HepG2 (cell line): Measurements from ENCODE around the gene AK2. TPM values are rescaled to one million over a fixed set of nuclear protein-coding genes. Genes with fewer than 3 reads are reported as not detected.

Experiments
- ATAC-seq: fragments of 200-7000 bp; cut with Tn5 transposase; 3 replicates; pipeline ENCODE4 v1.9.1; 2020; ENCODE audit warnings: mild to moderate bottlenecking, moderate library complexity
- BruUV-seq: library from RNA; stranded (reverse); fragments of 400-500 nt; replicated peaks from 2 replicates; lab custom pipeline; 2021; lab: Mats Ljungman, UMichigan
- CTCF ChIA-PET: fragments of 300-600 bp; formaldehyde crosslinking; extraction: SDS; loops from one replicate; lab custom pipeline; 2021; ENCODE audit warnings: low total read pairs, inconsistent platforms, low intra/inter-chr PET ratio; lab: Yijun Ruan, JAX
- POLR2A ChIA-PET: fragments of 350-600 bp; sonication (Branson Sonifier 250); formaldehyde crosslinking; loops from one replicate; lab custom pipeline; 2020; ENCODE audit warnings: antibody characterized with exemption, inconsistent platforms; lab: Yijun Ruan, JAX
- DNase-seq: peaks from one replicate; pipeline ENCODE4 v3.0.0-alpha.2; 2015; ENCODE audit warnings: low spot score
- FAIRE-seq: peaks from 3 replicates; lab custom pipeline; 2011; peaks lifted over from hg19 to GRCh38; lab: Jason Lieb, UNC
- H2AFZ ChIP-seq: one replicate; pipeline ENCODE4 v1.6.1; 2011; ENCODE audit warnings: low read length, inconsistent platforms
- H3K27ac ChIP-seq: fragments of 300-600 bp; 3 replicates; pipeline ENCODE4 v1.8.0; 2011; ENCODE audit warnings: mixed run types, mild to moderate bottlenecking, mixed read lengths, low read length, inconsistent platforms; ENCODE audit not compliant: insufficient read depth; ENCODE audit errors: extremely low read length
- H3K27me3 ChIP-seq, 2 experiments: fragments of 200-600 bp in 1 of 2; 2 replicates in 1 of 2; 3 replicates in 1 of 2; pipeline versions ENCODE4 v1.6.0 to v1.8.0; 2011; ENCODE audit warnings: low read length in 2 of 2, mild to moderate bottlenecking in 2 of 2, moderate library complexity in 2 of 2, inconsistent platforms in 1 of 2; ENCODE audit not compliant: insufficient read depth in 2 of 2, control insufficient read depth in 1 of 2
- H3K36me3 ChIP-seq, 2 experiments: fragments of 200-600 bp in 1 of 2; replicated peaks in 1 of 2; 2 replicates in 1 of 2; 3 replicates in 1 of 2; pipeline versions ENCODE4 v1.5.1 to v1.8.0; 2011; ENCODE audit warnings: low read length in 2 of 2, inconsistent platforms in 1 of 2; ENCODE audit not compliant: insufficient read depth in 2 of 2, control insufficient read depth in 1 of 2
- H3K4me1 ChIP-seq: 2 replicates; pipeline ENCODE4 v1.5.1; 2012; ENCODE audit warnings: low read length, inconsistent platforms; ENCODE audit not compliant: insufficient read depth
- H3K4me2 ChIP-seq: 2 replicates; pipeline ENCODE4 v1.6.0; 2011; ENCODE audit warnings: low read depth, low read length, inconsistent platforms
- H3K4me3 ChIP-seq, 3 experiments: fragments of 200-600 bp in 1 of 3; sonication (generic), shearing (Covaris generic) in 1 of 3; replicated peaks in 1 of 3; 2 replicates each; pipeline ENCODE4 v1.5.1; 2011 to 2016; ENCODE audit warnings: low read length in 3 of 3, inconsistent platforms in 2 of 3, low read depth in 2 of 3, mild to moderate bottlenecking in 2 of 3, control low read depth in 1 of 3, mixed read lengths in 1 of 3; ENCODE audit not compliant: insufficient read depth in 1 of 3
- H3K79me2 ChIP-seq: one replicate; pipeline ENCODE4 v1.6.1; 2011; ENCODE audit warnings: low read length, inconsistent platforms; ENCODE audit not compliant: insufficient read depth
- H3K9ac ChIP-seq: 2 replicates; pipeline ENCODE4 v1.6.0; 2011; ENCODE audit warnings: mild to moderate bottlenecking, low read depth, low read length, inconsistent platforms; ENCODE audit not compliant: insufficient read depth
- H3K9me3 ChIP-seq: 2 replicates; pipeline ENCODE4 v1.5.1; 2012; ENCODE audit warnings: mild to moderate bottlenecking, low read length
- H4K20me1 ChIP-seq: 2 replicates; pipeline ENCODE4 v1.6.0; 2011; ENCODE audit warnings: inconsistent platforms, mild to moderate bottlenecking, low read length, moderate library complexity; ENCODE audit not compliant: insufficient read depth
- DPF2 ChIP-seq: sonication (generic); formaldehyde crosslinking; IDR thresholded peaks from 2 replicates; pipeline ENCODE4 v1.4.0; 2020; ENCODE audit warnings: mild to moderate bottlenecking, low read depth, missing genetic modification reagents, borderline replicate concordance
- JUND ChIP-seq: sonication (generic); formaldehyde crosslinking; IDR thresholded peaks from 2 replicates; pipeline ENCODE4 v1.8.0; 2022; ENCODE audit warnings: mild to moderate bottlenecking, missing genetic modification reagents
- NCOA5 ChIP-seq: sonication (generic); formaldehyde crosslinking; IDR thresholded peaks from 2 replicates; pipeline ENCODE4 v1.4.0; 2020; ENCODE audit warnings: missing genetic modification reagents
- RAD21 ChIP-seq: fragments of 450-650 bp; formaldehyde crosslinking; IDR thresholded peaks from 2 replicates; pipeline ENCODE4 v1.5.0; 2020; ENCODE audit warnings: mild to moderate bottlenecking
- SAP130 ChIP-seq: IDR thresholded peaks from 2 replicates; pipeline ENCODE4 v1.6.1; 2016; ENCODE audit warnings: low read depth
- SNAPC2 ChIP-seq: sonication (generic); formaldehyde crosslinking; IDR thresholded peaks from 2 replicates; pipeline ENCODE4 v1.8.1; 2022; ENCODE audit warnings: mild to moderate bottlenecking, missing genetic modification reagents
- ZNF788 ChIP-seq: sonication (generic); formaldehyde crosslinking; IDR thresholded peaks from 2 replicates; pipeline ENCODE4 v1.5.0; 2020; ENCODE audit warnings: mild to moderate bottlenecking, missing genetic modification reagents, borderline replicate concordance
- WGBS: methylation state at CpG from one replicate; pipeline ENCODE4 v1.1.6; 2017; ENCODE audit warnings: low lambda C conversion rate; 5-methylcytosine and 5-hydroxymethylcytosine counted together
- in situ Hi-C: cut with HindIII; loops from 2 replicates; pipeline ENCODE4 v1.10.0; 2017; ENCODE audit warnings: low pct_unique_long_range_greater_than_20kb; ENCODE audit not compliant: extremely low pct_ligation_motif_present
- intact Hi-C: fragments of 100-400 bp; cut with micrococcal nuclease; formaldehyde crosslinking; loops from one replicate; pipeline ENCODE4 v1.10.0; 2022; ENCODE audit not compliant: unreplicated experiment
- polyA plus RNA-seq, 8 experiments: library from polyadenylated mRNA; depleted of rRNA in 3 of 8; stranded (reverse) in 7 of 8; unstranded in 1 of 8; fragments of >200 nt; fragmentation: Illumina TruSeq in 4 of 8; extraction: Trizol in 4 of 8; gene quantifications; 2 replicates each; pipeline versions ENCODE4 v1.2.1 to v1.2.3, GENCODE V29; 2011 to 2016; ENCODE audit warnings: low read depth in 4 of 8, missing spikeins in 1 of 8, mixed read lengths in 1 of 8; ENCODE audit not compliant: insufficient read depth in 1 of 8
- total RNA-seq, 5 experiments: library from RNA; depleted of rRNA; stranded (reverse); fragments of >200 nt; fragmentation: Illumina TruSeq; extraction: Trizol; gene quantifications; 2 replicates each; pipeline ENCODE4 v1.2.3, GENCODE V29; 2016; ENCODE audit warnings: low read depth in 1 of 5
- TF ChIP-seq, protein P1 (sequence below): sonication (generic); formaldehyde crosslinking; IDR thresholded peaks from 2 replicates; pipeline ENCODE4 v1.5.0; 2020; ENCODE audit warnings: missing genetic modification reagents, mild to moderate bottlenecking, borderline replicate concordance
- TF ChIP-seq, protein P2 (sequence below): sonication (generic); formaldehyde crosslinking; IDR thresholded peaks from 2 replicates; pipeline ENCODE4 v1.4.0; 2020; ENCODE audit warnings: missing genetic modification reagents
- TF ChIP-seq, protein P3 (sequence below): sonication (generic); formaldehyde crosslinking; IDR thresholded peaks from 2 replicates; pipeline ENCODE4 v1.5.0; 2020; ENCODE audit warnings: missing genetic modification reagents

AK2 gene
- total and polyA plus RNA-seq, 2 of the 13 experiments (the other 11 are each of a cell fraction or from before 2014, with no cell fraction given) = 170 to 188 TPM

DNA sequence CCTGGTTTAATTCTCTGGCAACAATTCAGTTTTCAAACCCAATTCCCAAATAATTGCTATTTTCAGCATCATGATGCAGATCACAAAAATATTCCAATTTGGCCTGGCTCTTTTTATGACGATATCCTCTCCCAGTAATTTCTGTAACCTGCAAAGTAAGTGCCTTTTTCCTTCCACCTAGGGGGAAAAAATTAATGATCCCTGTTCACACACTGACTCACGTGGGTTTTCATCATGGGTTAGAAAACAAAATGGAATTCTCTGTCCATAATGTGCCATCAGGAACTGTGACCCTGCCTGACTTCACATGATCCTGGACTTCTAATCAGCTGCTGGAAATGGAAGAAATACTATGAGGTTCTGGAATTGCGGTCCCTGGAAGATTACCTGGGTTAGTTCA, 24.5 kb downstream of the AK2 start:
- TF ChIP-seq SAP130 (no peak), DPF2 (CRISPR knock-in tag) (no peak), JUND (CRISPR knock-in tag) (no peak), SNAPC2 (CRISPR knock-in tag) (no peak), ZNF788 (no peak), RAD21 (no peak), NCOA5 (no peak)
- TF ChIP-seq, protein P1, sequence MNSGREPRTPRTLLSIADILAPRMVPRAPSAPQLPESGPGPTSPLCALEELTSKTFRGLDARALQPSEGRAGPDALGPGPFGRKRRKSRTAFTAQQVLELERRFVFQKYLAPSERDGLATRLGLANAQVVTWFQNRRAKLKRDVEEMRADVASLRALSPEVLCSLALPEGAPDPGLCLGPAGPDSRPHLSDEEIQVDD = no peak
- TF ChIP-seq, protein P2, sequence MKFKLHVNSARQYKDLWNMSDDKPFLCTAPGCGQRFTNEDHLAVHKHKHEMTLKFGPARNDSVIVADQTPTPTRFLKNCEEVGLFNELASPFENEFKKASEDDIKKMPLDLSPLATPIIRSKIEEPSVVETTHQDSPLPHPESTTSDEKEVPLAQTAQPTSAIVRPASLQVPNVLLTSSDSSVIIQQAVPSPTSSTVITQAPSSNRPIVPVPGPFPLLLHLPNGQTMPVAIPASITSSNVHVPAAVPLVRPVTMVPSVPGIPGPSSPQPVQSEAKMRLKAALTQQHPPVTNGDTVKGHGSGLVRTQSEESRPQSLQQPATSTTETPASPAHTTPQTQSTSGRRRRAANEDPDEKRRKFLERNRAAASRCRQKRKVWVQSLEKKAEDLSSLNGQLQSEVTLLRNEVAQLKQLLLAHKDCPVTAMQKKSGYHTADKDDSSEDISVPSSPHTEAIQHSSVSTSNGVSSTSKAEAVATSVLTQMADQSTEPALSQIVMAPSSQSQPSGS (CRISPR knock-in tag) = no peak
- TF ChIP-seq, protein P3, sequence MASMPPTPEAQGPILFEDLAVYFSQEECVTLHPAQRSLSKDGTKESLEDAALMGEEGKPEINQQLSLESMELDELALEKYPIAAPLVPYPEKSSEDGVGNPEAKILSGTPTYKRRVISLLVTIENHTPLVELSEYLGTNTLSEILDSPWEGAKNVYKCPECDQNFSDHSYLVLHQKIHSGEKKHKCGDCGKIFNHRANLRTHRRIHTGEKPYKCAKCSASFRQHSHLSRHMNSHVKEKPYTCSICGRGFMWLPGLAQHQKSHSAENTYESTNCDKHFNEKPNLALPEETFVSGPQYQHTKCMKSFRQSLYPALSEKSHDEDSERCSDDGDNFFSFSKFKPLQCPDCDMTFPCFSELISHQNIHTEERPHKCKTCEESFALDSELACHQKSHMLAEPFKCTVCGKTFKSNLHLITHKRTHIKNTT (CRISPR knock-in tag) = no peak
- Histone ChIP-seq H3K27me3 (no peaks in the 10 kb centered on the region), H3K79me2 (no peaks in the 10 kb centered on the region), H4K20me1 (no peaks in the 10 kb centered on the region), H3K4me1 (no peaks in the 10 kb centered on the region), H3K27ac (no peak overlapping the region), H3K4me2 (no peak overlapping the region), H3K9ac (no peak overlapping the region), H3K36me3 (peaks cover 23 to 68% of the 10 kb centered on the region in 2 experiments), H3K9me3 (no peaks in the 10 kb centered on the region), H3K4me3 (no peak overlapping the region), H2AFZ (no peak overlapping the region)
- WGBS = 99% methylated on average over 3 of the region's 3 CpGs
- ATAC-seq = no peak
- in situ Hi-C loops (no loop called here), intact Hi-C loops (no loop called here)
- FAIRE-seq = no peak
- DNase-seq = no peak
- no TSS peak for BruUV-seq
- POLR2A ChIA-PET = no interaction called here
- CTCF ChIA-PET = no interaction called here
